ENCODE results near the gene C10orf53. TPM values are rescaled to one million over a fixed set of nuclear protein-coding genes. Genes with fewer than 3 reads are reported as not detected.

Gene C10orf53
- total RNA-seq, 1 experiment from 2014 or later: not detected

DNA sequence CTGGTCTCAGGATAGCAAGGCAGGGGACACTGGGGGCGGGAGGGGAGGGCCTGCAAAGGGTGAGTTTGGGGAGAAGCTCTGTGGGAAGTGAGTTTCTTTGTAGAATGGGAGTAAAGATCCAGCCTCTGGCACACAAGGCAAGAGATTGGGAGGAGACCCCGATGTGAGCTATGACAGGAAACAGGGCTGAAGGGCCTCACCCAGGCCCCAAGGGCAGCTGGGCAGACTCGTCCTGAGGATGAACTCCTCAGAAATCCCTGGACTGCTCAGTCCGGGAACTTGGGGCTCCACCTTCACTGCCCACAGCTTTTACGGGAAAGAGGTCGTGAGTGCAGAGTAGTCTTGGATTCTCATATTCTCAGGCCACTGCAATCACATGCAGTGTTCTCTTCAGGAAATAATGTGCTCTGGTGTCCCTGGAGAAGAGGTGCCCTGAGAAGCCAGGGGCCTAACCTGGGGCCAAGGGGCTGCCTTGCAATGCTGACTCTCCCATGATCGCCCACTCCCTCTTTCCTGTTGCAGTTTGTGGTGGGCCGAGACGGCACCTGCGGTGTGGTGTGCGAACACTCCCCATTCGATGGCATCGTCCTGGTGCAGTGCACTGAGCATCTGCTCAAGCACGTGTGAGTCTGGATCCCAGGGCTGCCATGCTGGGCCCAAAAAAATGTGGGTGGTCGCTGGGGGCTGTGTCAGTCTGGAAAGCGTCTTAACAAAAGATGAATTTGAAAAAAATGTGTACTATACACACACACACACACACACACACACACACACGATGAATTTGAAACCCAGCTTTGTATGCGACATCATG, 31.3 kb upstream of the C10orf53 start:
- no peaks in the 10 kb centered on the region for H3F3A ChIP-seq (ENCODE audit: low read length, unreplicated experiment)
- H3K36me3 ChIP-seq (ENCODE audit: low read depth, low read length): no peaks in the 10 kb centered on the region
- no peak for DNase-seq

DNA sequence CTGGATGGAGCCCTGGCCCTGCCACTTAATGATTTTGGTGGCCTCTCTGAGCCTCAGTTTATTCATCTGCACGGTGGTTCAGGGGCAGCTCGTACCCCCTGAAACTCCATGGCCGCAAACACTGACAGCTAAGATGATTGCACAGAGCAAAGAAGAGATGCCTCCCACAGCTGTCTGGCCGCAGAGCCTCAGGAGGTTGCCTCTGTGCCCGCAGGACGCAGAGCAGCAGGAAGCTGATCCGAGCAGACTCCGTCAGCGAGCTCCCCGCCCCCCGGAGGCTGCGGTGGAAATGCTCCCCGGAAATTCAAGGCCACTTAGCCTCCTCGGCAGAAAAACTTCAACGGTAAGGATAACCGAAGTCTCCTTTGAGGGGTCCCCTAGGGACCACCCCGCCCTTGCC, 30.2 kb upstream of the C10orf53 start:
- DNase-seq (no peak), ATAC-seq (no peak)
- POLR2A ChIA-PET (ENCODE audit: unreplicated experiment): no interaction called here
- Histone ChIP-seq H2AFZ (ENCODE audit: low read length) (no peak overlapping the region), H4K20me1 (ENCODE audit: low read length) (no peaks in the 10 kb centered on the region), H3K36me3 (ENCODE audit: low read depth, low read length) (no peaks in the 10 kb centered on the region), H3K27ac (ENCODE audit: low read length) (no peak overlapping the region), H3K4me2 (ENCODE audit: low read length) (no peak overlapping the region), H3K9me3 (ENCODE audit: low read length) (no peaks in the 10 kb centered on the region), H3K9me2 (replicated peaks; ENCODE audit: low read length) (no peaks in the 10 kb centered on the region), H3K4me3 (ENCODE audit: low read length) (no peak overlapping the region), H3K27me3 (ENCODE audit: low read length) (peaks cover 99% of the 10 kb centered on the region), H3F3A (ENCODE audit: low read length, unreplicated experiment) (no peaks in the 10 kb centered on the region), H3K79me2 (ENCODE audit: low read length) (no peaks in the 10 kb centered on the region), H3K9ac (ENCODE audit: low read length) (no peak overlapping the region), H3K4me1 (ENCODE audit: insufficient read depth, low read length) (no peaks in the 10 kb centered on the region)
- intact Hi-C loops (cut with micrococcal nuclease): no loop called here
- BruUV-seq (replicated peaks): no TSS peak
- TF ChIP-seq, protein P1, sequence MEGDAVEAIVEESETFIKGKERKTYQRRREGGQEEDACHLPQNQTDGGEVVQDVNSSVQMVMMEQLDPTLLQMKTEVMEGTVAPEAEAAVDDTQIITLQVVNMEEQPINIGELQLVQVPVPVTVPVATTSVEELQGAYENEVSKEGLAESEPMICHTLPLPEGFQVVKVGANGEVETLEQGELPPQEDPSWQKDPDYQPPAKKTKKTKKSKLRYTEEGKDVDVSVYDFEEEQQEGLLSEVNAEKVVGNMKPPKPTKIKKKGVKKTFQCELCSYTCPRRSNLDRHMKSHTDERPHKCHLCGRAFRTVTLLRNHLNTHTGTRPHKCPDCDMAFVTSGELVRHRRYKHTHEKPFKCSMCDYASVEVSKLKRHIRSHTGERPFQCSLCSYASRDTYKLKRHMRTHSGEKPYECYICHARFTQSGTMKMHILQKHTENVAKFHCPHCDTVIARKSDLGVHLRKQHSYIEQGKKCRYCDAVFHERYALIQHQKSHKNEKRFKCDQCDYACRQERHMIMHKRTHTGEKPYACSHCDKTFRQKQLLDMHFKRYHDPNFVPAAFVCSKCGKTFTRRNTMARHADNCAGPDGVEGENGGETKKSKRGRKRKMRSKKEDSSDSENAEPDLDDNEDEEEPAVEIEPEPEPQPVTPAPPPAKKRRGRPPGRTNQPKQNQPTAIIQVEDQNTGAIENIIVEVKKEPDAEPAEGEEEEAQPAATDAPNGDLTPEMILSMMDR (conservative IDR thresholded peaks at IDR 0.05; ENCODE audit: low read depth, low read length): no peak
- no peak for TF ChIP-seq EZH2 (IDR thresholded peaks at IDR 0.05; ENCODE audit: low read length, unreplicated experiment)
- no peak for TF ChIP-seq EZH2phosphoT487 (IDR thresholded peaks at IDR 0.05; ENCODE audit: borderline replicate concordance, low read length)
- CTCF ChIA-PET: interaction anchor here (0.7 kb wide), 1 partner anchor 1096 kb away, joined by 3 read pairs; no protein-coding TSS in a partner anchor

More for the DNA sequence above, 31.3 kb upstream of the C10orf53 start:
- H3K4me3 ChIP-seq (ENCODE audit: low read length): no peak overlapping the region
- no peaks in the 10 kb centered on the region for H4K20me1 ChIP-seq (ENCODE audit: low read length)
- ATAC-seq: no peak
- no peak overlapping the region for H2AFZ ChIP-seq (ENCODE audit: low read length)
- TF ChIP-seq, protein P1 (conservative IDR thresholded peaks at IDR 0.05; ENCODE audit: low read depth, low read length): no peak
- TF ChIP-seq EZH2 (IDR thresholded peaks at IDR 0.05; ENCODE audit: low read length, unreplicated experiment) (no peak), EZH2phosphoT487 (IDR thresholded peaks at IDR 0.05; ENCODE audit: borderline replicate concordance, low read length) (no peak)
- H3K79me2 ChIP-seq (ENCODE audit: low read length): no peaks in the 10 kb centered on the region
- H3K4me1 ChIP-seq (ENCODE audit: insufficient read depth, low read length): no peaks in the 10 kb centered on the region
- H3K9me3 ChIP-seq (ENCODE audit: low read length): no peaks in the 10 kb centered on the region
- H3K9me2 ChIP-seq (replicated peaks; ENCODE audit: low read length): no peaks in the 10 kb centered on the region
- intact Hi-C loops (cut with micrococcal nuclease): no loop called here
- no TSS peak for BruUV-seq (replicated peaks)
- no peak overlapping the region for H3K9ac ChIP-seq (ENCODE audit: low read length)
- no peak overlapping the region for H3K4me2 ChIP-seq (ENCODE audit: low read length)
- ChIA-PET POLR2A (ENCODE audit: unreplicated experiment) (no interaction called here), CTCF (interaction anchor here (0.7 kb wide), 1 partner anchor 1095 kb away, joined by 3 read pairs; no protein-coding TSS in a partner anchor)
- no peak overlapping the region for H3K27ac ChIP-seq (ENCODE audit: low read length)
- peaks cover 97% of the 10 kb centered on the region for H3K27me3 ChIP-seq (ENCODE audit: low read length)

Data from PC-3 (cell line).